ENCODE results near the gene HDHD5. TPM values are rescaled to one million over a fixed set of nuclear protein-coding genes. Genes with fewer than 3 reads are reported as not detected.
A peak's percentile ranks its signal among the peaks of the same experiment; 100 is the strongest.

Gene HDHD5
- total RNA-seq, 1 donor from 2014 or later, result 27.6 TPM

DNA sequence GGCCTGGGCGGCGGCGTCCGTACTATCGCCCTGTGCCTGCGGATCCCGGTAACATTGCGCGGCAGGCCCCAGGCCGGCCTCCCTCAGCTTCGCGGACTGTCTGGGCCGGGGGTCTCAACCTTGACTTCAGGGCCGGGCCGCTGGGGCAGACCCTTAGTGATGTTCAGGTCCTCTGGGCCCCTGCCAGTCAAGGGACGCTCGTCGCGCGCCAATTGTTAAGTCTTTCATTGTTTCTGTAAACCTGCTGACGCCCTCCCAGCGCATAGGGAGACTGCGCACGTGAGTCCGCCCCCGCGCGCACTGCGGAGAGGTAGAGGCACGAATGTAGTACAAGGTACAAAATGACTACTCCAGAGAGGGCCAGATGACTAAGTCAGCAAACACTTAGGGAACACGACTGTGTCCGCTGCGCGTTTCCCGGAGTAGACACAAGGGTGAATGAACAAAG, 451 bp upstream of the HDHD5 start:
- Histone ChIP-seq H3K9me3 (ENCODE audit: insufficient read depth, low read depth, low read length) (no peaks in the 10 kb centered on the region), H3K4me1 (ENCODE audit: insufficient read depth, low read length) (peaks cover 11% of the 10 kb centered on the region), H3K27ac (ENCODE audit: low read depth, low read length) (peak overlapping the region; percentile 54), H4K20me1 (ENCODE audit: insufficient read depth, low read length) (peaks cover 25% of the 10 kb centered on the region), H2AFZ (ENCODE audit: low read depth, low read length) (peak overlapping the region; percentile 99), H3K4me2 (ENCODE audit: low read length) (peak overlapping the region; percentile 93), H3K9ac (ENCODE audit: low read length) (peak overlapping the region; percentile 83), H3K4me3 (ENCODE audit: insufficient read depth, low read depth, low read length) (peak overlapping the region; percentile 71), H3K36me3 (ENCODE audit: insufficient read depth, low read length) (no peaks in the 10 kb centered on the region), H3K79me2 (ENCODE audit: insufficient read depth, low read length) (peaks cover 35% of the 10 kb centered on the region), H3K27me3 (ENCODE audit: insufficient read depth, low read length) (no peaks in the 10 kb centered on the region)
- TF ChIP-seq, protein P1, sequence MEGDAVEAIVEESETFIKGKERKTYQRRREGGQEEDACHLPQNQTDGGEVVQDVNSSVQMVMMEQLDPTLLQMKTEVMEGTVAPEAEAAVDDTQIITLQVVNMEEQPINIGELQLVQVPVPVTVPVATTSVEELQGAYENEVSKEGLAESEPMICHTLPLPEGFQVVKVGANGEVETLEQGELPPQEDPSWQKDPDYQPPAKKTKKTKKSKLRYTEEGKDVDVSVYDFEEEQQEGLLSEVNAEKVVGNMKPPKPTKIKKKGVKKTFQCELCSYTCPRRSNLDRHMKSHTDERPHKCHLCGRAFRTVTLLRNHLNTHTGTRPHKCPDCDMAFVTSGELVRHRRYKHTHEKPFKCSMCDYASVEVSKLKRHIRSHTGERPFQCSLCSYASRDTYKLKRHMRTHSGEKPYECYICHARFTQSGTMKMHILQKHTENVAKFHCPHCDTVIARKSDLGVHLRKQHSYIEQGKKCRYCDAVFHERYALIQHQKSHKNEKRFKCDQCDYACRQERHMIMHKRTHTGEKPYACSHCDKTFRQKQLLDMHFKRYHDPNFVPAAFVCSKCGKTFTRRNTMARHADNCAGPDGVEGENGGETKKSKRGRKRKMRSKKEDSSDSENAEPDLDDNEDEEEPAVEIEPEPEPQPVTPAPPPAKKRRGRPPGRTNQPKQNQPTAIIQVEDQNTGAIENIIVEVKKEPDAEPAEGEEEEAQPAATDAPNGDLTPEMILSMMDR (IDR thresholded peaks at IDR 0.05; ENCODE audit: insufficient read depth, low read depth, low read length), result no peak
- TF ChIP-seq EZH2 (IDR thresholded peaks at IDR 0.05; ENCODE audit: insufficient read depth, low read length), result no peak
- Mint-ChIP-seq H3K27me3 (ENCODE audit: low read depth, unreplicated experiment) (no peaks in the 10 kb centered on the region), H3K4me3 (ENCODE audit: unreplicated experiment) (peak overlapping the region; percentile 91), H3K9me3 (ENCODE audit: unreplicated experiment) (no peaks in the 10 kb centered on the region), H3K36me3 (ENCODE audit: low read depth, unreplicated experiment) (peaks cover 2% of the 10 kb centered on the region), H3K4me1 (ENCODE audit: low read depth, unreplicated experiment) (peaks cover 4% of the 10 kb centered on the region), H3K27ac (ENCODE audit: unreplicated experiment) (no peak overlapping the region)
- DNase-seq (ENCODE audit: low read depth), result peak; percentile 49
- no peak for FAIRE-seq

DNA sequence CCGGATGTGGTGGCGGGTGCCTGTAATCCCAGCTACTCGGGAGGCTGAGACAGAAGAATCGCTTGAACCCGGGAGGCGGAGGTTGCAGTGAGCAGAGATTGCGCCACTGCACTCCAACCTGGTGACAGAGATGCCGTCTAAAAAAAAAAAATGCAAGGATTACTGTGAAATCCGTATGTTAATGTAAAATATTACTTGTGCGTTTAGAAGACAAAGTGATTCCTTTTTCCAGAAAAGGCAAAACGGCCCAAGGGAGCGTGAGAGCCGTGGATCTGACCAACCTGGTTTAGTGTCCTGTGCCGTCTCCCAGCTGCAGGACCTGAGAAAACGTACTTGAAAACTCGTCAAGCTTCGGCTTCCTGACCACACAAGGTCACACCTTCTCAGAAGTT, 905 bp downstream of the HDHD5 start:
- Mint-ChIP-seq H3K4me3 (ENCODE audit: unreplicated experiment) (peak overlapping the region; percentile 85), H3K27ac (ENCODE audit: unreplicated experiment) (peak overlapping the region; percentile 62), H3K27me3 (ENCODE audit: low read depth, unreplicated experiment) (no peaks in the 10 kb centered on the region), H3K4me1 (ENCODE audit: low read depth, unreplicated experiment) (peaks cover 4% of the 10 kb centered on the region), H3K36me3 (ENCODE audit: low read depth, unreplicated experiment) (peaks cover 3% of the 10 kb centered on the region), H3K9me3 (ENCODE audit: unreplicated experiment) (no peaks in the 10 kb centered on the region)
- peak overlapping the region; percentile 32 for H3K27ac ChIP-seq (ENCODE audit: low read depth, low read length)
- H3K9ac ChIP-seq (ENCODE audit: low read length), result peak overlapping the region; percentile 83
- peaks cover 47% of the 10 kb centered on the region for H3K79me2 ChIP-seq (ENCODE audit: insufficient read depth, low read length)
- no peaks in the 10 kb centered on the region for H3K9me3 ChIP-seq (ENCODE audit: insufficient read depth, low read depth, low read length)
- peak overlapping the region; percentile 71 for H3K4me3 ChIP-seq (ENCODE audit: insufficient read depth, low read depth, low read length)
- H2AFZ ChIP-seq (ENCODE audit: low read depth, low read length), result peak overlapping the region; percentile 99
- TF ChIP-seq, protein P1 (IDR thresholded peaks at IDR 0.05; ENCODE audit: insufficient read depth, low read depth, low read length), result no peak
- TF ChIP-seq EZH2 (IDR thresholded peaks at IDR 0.05; ENCODE audit: insufficient read depth, low read length), result no peak
- no peaks in the 10 kb centered on the region for H3K27me3 ChIP-seq (ENCODE audit: insufficient read depth, low read length)
- FAIRE-seq (no peak), DNase-seq (ENCODE audit: low read depth) (no peak)
- H4K20me1 ChIP-seq (ENCODE audit: insufficient read depth, low read length), result peaks cover 33% of the 10 kb centered on the region
- H3K4me2 ChIP-seq (ENCODE audit: low read length), result peak overlapping the region; percentile 93
- no peaks in the 10 kb centered on the region for H3K36me3 ChIP-seq (ENCODE audit: insufficient read depth, low read length)
- peaks cover 11% of the 10 kb centered on the region for H3K4me1 ChIP-seq (ENCODE audit: insufficient read depth, low read length)

DNA sequence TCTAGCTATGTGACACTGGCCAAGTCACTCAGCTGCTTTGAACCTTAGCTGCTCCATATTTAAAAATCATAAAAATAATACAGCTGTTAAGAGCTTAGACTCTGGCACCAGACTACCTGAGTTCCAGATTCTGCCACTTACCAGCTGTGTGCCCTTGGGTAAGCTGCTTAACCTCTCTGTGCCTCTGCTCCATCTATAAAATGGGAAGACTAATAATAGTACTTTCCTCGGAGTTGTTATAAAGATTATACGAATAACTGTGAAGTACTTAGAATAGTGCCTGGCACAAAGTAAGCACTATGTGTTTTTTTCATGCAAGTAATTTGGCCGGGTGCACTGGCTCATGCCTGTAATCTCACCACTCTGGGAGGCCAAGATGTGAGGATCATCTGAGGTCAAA, 1.4 kb downstream of the HDHD5 start:
- Mint-ChIP-seq H3K4me1 (ENCODE audit: low read depth, unreplicated experiment) (peaks cover 4% of the 10 kb centered on the region), H3K36me3 (ENCODE audit: low read depth, unreplicated experiment) (peaks cover 4% of the 10 kb centered on the region), H3K9me3 (ENCODE audit: unreplicated experiment) (no peaks in the 10 kb centered on the region), H3K27ac (ENCODE audit: unreplicated experiment) (peak overlapping the region; percentile 26), H3K4me3 (ENCODE audit: unreplicated experiment) (peak overlapping the region; percentile 85), H3K27me3 (ENCODE audit: low read depth, unreplicated experiment) (no peaks in the 10 kb centered on the region)
- DNase-seq (ENCODE audit: low read depth) (no peak), FAIRE-seq (no peak)
- Histone ChIP-seq H3K9ac (ENCODE audit: low read length) (no peak overlapping the region), H3K4me2 (ENCODE audit: low read length) (peak overlapping the region; percentile 93), H3K79me2 (ENCODE audit: insufficient read depth, low read length) (peaks cover 51% of the 10 kb centered on the region), H3K9me3 (ENCODE audit: insufficient read depth, low read depth, low read length) (no peaks in the 10 kb centered on the region), H2AFZ (ENCODE audit: low read depth, low read length) (no peak overlapping the region), H3K4me3 (ENCODE audit: insufficient read depth, low read depth, low read length) (peak overlapping the region; percentile 71), H3K4me1 (ENCODE audit: insufficient read depth, low read length) (peaks cover 11% of the 10 kb centered on the region), H3K27me3 (ENCODE audit: insufficient read depth, low read length) (no peaks in the 10 kb centered on the region), H4K20me1 (ENCODE audit: insufficient read depth, low read length) (peaks cover 37% of the 10 kb centered on the region), H3K36me3 (ENCODE audit: insufficient read depth, low read length) (no peaks in the 10 kb centered on the region), H3K27ac (ENCODE audit: low read depth, low read length) (no peak overlapping the region)
- no peak for TF ChIP-seq EZH2 (IDR thresholded peaks at IDR 0.05; ENCODE audit: insufficient read depth, low read length)
- TF ChIP-seq, protein P1 (IDR thresholded peaks at IDR 0.05; ENCODE audit: insufficient read depth, low read depth, low read length), result no peak
